Activated T-helper 17 cell treated with anti-CD3 and anti-CD28 coated beads, Interleukin-2, amount 50 U/mL, for 72 hours (primary cell): ENCODE results near the gene TRMT61A. TPM values are rescaled to one million over a fixed set of nuclear protein-coding genes. Genes with fewer than 3 reads are reported as not detected.
"Not testable (repeated sequence)": the region's sequence is repeated elsewhere in the genome, so short reads cannot be mapped to it uniquely, and the experiment has no call there.

Experiments
- ATAC-seq: fragments of 150-1000 bp; cut with Tn5 transposase; replicated peaks from 2 replicates; pipeline ENCODE4 v1.10.0; 2021; ENCODE audit warnings: mild to moderate bottlenecking, moderate library complexity
- H3K27ac Mint-ChIP-seq: one replicate; pipeline ENCODE4 v1.8.0; 2022; ENCODE audit warnings: mixed read lengths
- H3K27me3 Mint-ChIP-seq: one replicate; pipeline ENCODE4 v1.8.0; 2022; ENCODE audit warnings: mixed read lengths
- H3K36me3 Mint-ChIP-seq: one replicate; pipeline ENCODE4 v1.8.0; 2022; ENCODE audit warnings: low read depth, mild to moderate bottlenecking, mixed read lengths
- H3K4me1 Mint-ChIP-seq: one replicate; pipeline ENCODE4 v1.8.0; 2022; ENCODE audit warnings: mixed read lengths
- H3K4me3 Mint-ChIP-seq: one replicate; pipeline ENCODE4 v1.8.0; 2022; ENCODE audit warnings: mild to moderate bottlenecking, mixed read lengths
- H3K9me3 Mint-ChIP-seq: one replicate; pipeline ENCODE4 v1.8.0; 2022; ENCODE audit warnings: mixed read lengths
- total RNA-seq, 2 donors: library from RNA; stranded (reverse); gene quantifications; one replicate each; pipeline ENCODE4 v1.2.3, GENCODE V29; 2022

The TRMT61A gene
- total RNA-seq, 2 donors from 2014 or later, result 7.0 to 17.2 TPM

GRCh38 chr14:103523575-103523954 is 5.4 kb upstream of the TRMT61A start:
- no peaks in the 10 kb centered on the region for H3K9me3 Mint-ChIP-seq
- ATAC-seq, result no peak
- no peaks in the 10 kb centered on the region for H3K27me3 Mint-ChIP-seq
- peaks cover 13% of the 10 kb centered on the region for H3K4me1 Mint-ChIP-seq
- H3K27ac Mint-ChIP-seq, result no peak overlapping the region
- no peaks in the 10 kb centered on the region for H3K36me3 Mint-ChIP-seq
- peak overlapping the region; percentile 34 for H3K4me3 Mint-ChIP-seq

GRCh38 chr14:103524002-103524935 is 4.7 kb upstream of the TRMT61A start:
- no peak overlapping the region for H3K27ac Mint-ChIP-seq
- H3K9me3 Mint-ChIP-seq, result no peaks in the 10 kb centered on the region
- peaks cover 12% of the 10 kb centered on the region for H3K4me1 Mint-ChIP-seq
- H3K4me3 Mint-ChIP-seq, result no peak overlapping the region
- ATAC-seq, result no peak
- H3K27me3 Mint-ChIP-seq, result no peaks in the 10 kb centered on the region
- H3K36me3 Mint-ChIP-seq, result no peaks in the 10 kb centered on the region

GRCh38 chr14:103525430-103526246 is 3.4 kb upstream of the TRMT61A start:
- H3K4me1 Mint-ChIP-seq, result peaks cover 12% of the 10 kb centered on the region

GRCh38 chr14:103526247-103526913 is 2.6 kb upstream of the TRMT61A start:
- no peak for ATAC-seq
- Mint-ChIP-seq H3K27ac (no peak overlapping the region), H3K9me3 (no peaks in the 10 kb centered on the region), H3K27me3 (no peaks in the 10 kb centered on the region), H3K4me3 (no peak overlapping the region), H3K36me3 (peaks cover 9% of the 10 kb centered on the region), H3K4me1 (peaks cover 15% of the 10 kb centered on the region)

More at GRCh38 chr14:103525430-103526246, 3.4 kb upstream of the TRMT61A start:
- H3K27me3 Mint-ChIP-seq, ATAC-seq, H3K9me3 Mint-ChIP-seq, H3K36me3 Mint-ChIP-seq, H3K27ac Mint-ChIP-seq, H3K4me3 Mint-ChIP-seq: not testable (repeated sequence)

GRCh38 chr14:103526914-103527248 is 2.1 kb upstream of the TRMT61A start:
- peak overlapping the region; percentile 94 for H3K27ac Mint-ChIP-seq
- peaks cover 9% of the 10 kb centered on the region for H3K36me3 Mint-ChIP-seq
- peak overlapping the region; percentile 91 for H3K4me3 Mint-ChIP-seq

GRCh38 chr14:103527408-103528145 is 1.4 kb upstream of the TRMT61A start:
- ATAC-seq, result peak; percentile 86
- H3K4me3 Mint-ChIP-seq, result peak overlapping the region; percentile 91
- peaks cover 15% of the 10 kb centered on the region for H3K4me1 Mint-ChIP-seq
- H3K27me3 Mint-ChIP-seq, result no peaks in the 10 kb centered on the region
- H3K27ac Mint-ChIP-seq, result peak overlapping the region; percentile 94
- peaks cover 9% of the 10 kb centered on the region for H3K36me3 Mint-ChIP-seq
- no peaks in the 10 kb centered on the region for H3K9me3 Mint-ChIP-seq

More at GRCh38 chr14:103526914-103527248, 2.1 kb upstream of the TRMT61A start:
- H3K27me3 Mint-ChIP-seq, result no peaks in the 10 kb centered on the region
- H3K9me3 Mint-ChIP-seq, result no peaks in the 10 kb centered on the region
- ATAC-seq, result no peak
- H3K4me1 Mint-ChIP-seq, result peaks cover 15% of the 10 kb centered on the region

GRCh38 chr14:103528146-103528586 is 830 bp upstream of the TRMT61A start:
- Mint-ChIP-seq H3K27me3 (no peaks in the 10 kb centered on the region), H3K9me3 (no peaks in the 10 kb centered on the region), H3K27ac (peak overlapping the region; percentile 97), H3K36me3 (peaks cover 9% of the 10 kb centered on the region), H3K4me1 (peaks cover 15% of the 10 kb centered on the region), H3K4me3 (peak overlapping the region; percentile 91)
- ATAC-seq, result no peak

- Mint-ChIP-seq H3K4me3 (peak overlapping the region; percentile 91), H3K36me3 (peaks cover 9% of the 10 kb centered on the region), H3K27ac (peak overlapping the region; percentile 97), H3K9me3 (no peaks in the 10 kb centered on the region), H3K27me3 (no peaks in the 10 kb centered on the region), H3K4me1 (peaks cover 15% of the 10 kb centered on the region)
- no peak for ATAC-seq
Observed at GRCh38 chr14:103529383-103530365, 678 bp downstream of the TRMT61A start.

- no peaks in the 10 kb centered on the region for H3K9me3 Mint-ChIP-seq
Observed at GRCh38 chr14:103530390-103530789, 1.4 kb downstream of the TRMT61A start.

GRCh38 chr14:103530831-103531230 is 1.8 kb downstream of the TRMT61A start:
- H3K9me3 Mint-ChIP-seq, result no peaks in the 10 kb centered on the region
- ATAC-seq, result no peak
- no peaks in the 10 kb centered on the region for H3K27me3 Mint-ChIP-seq
- H3K27ac Mint-ChIP-seq, result peak overlapping the region; percentile 33
- peaks cover 15% of the 10 kb centered on the region for H3K4me1 Mint-ChIP-seq
- H3K4me3 Mint-ChIP-seq, result peak overlapping the region; percentile 91
- H3K36me3 Mint-ChIP-seq, result peaks cover 9% of the 10 kb centered on the region

More at GRCh38 chr14:103530390-103530789, 1.4 kb downstream of the TRMT61A start:
- Mint-ChIP-seq H3K27me3 (no peaks in the 10 kb centered on the region), H3K4me3 (peak overlapping the region; percentile 91), H3K36me3 (peaks cover 9% of the 10 kb centered on the region), H3K27ac (peak overlapping the region; percentile 97), H3K4me1 (peaks cover 15% of the 10 kb centered on the region)
- ATAC-seq, result no peak

- H3K27ac Mint-ChIP-seq, result peak overlapping the region; percentile 33
- H3K9me3 Mint-ChIP-seq, result no peaks in the 10 kb centered on the region
- H3K4me1 Mint-ChIP-seq, result peaks cover 15% of the 10 kb centered on the region
- peak overlapping the region; percentile 20 for H3K4me3 Mint-ChIP-seq
- peaks cover 9% of the 10 kb centered on the region for H3K36me3 Mint-ChIP-seq
- H3K27me3 Mint-ChIP-seq, result no peaks in the 10 kb centered on the region
- no peak for ATAC-seq
Observed at GRCh38 chr14:103531421-103532215, 2.6 kb downstream of the TRMT61A start.
